HUES48 (cell line): ENCODE data around the gene LRRC27.

ENCODE experiments used
- H3K27ac ChIP-seq: one replicate; pipeline ENCODE4 v1.7.0; 2013; ENCODE audit warnings: low read depth, low read length, inconsistent platforms
- H3K27me3 ChIP-seq: 2 replicates; pipeline ENCODE4 v1.6.1; 2013; ENCODE audit warnings: mild to moderate bottlenecking, low read length; ENCODE audit not compliant: control insufficient read depth, insufficient read depth
- H3K36me3 ChIP-seq: 2 replicates; pipeline ENCODE4 v1.6.1; 2013; ENCODE audit warnings: low read length; ENCODE audit not compliant: control insufficient read depth, insufficient read depth
- H3K4me1 ChIP-seq: 2 replicates; pipeline ENCODE4 v1.6.1; 2013; ENCODE audit warnings: mild to moderate bottlenecking, low read length; ENCODE audit not compliant: control insufficient read depth, insufficient read depth
- H3K4me3 ChIP-seq: 2 replicates; pipeline ENCODE4 v1.5.1; 2013; ENCODE audit warnings: mild to moderate bottlenecking, low read depth, low read length
- H3K9ac ChIP-seq: 2 replicates; pipeline ENCODE4 v1.6.1; 2013; ENCODE audit warnings: mild to moderate bottlenecking, low read depth, low read length, moderate library complexity
- H3K9me3 ChIP-seq: 2 replicates; pipeline ENCODE4 v1.6.1; 2013; ENCODE audit warnings: low read length; ENCODE audit not compliant: control insufficient read depth, insufficient read depth

The LRRC27 gene

GRCh38 chr10:132422903-132423825 is 91.2 kb downstream of the LRRC27 start:
- Histone ChIP-seq H3K27me3 (no peaks in the 10 kb centered on the region), H3K4me3 (no peak overlapping the region), H3K4me1 (peaks cover 30% of the 10 kb centered on the region), H3K36me3 (no peaks in the 10 kb centered on the region), H3K9ac (no peak overlapping the region), H3K9me3 (no peaks in the 10 kb centered on the region), H3K27ac (no peak overlapping the region)

- no peaks in the 10 kb centered on the region for H3K9me3 ChIP-seq
- H3K27ac ChIP-seq = no peak overlapping the region
- no peak overlapping the region for H3K4me3 ChIP-seq
- no peak overlapping the region for H3K9ac ChIP-seq
- H3K27me3 ChIP-seq = no peaks in the 10 kb centered on the region
- no peaks in the 10 kb centered on the region for H3K36me3 ChIP-seq
- peaks cover 19% of the 10 kb centered on the region; the same call in 1 of the 2 replicates for H3K4me1 ChIP-seq
These were observed 92.2 kb downstream of the LRRC27 start for GRCh38 chr10:132423966-132424861.

GRCh38 chr10:132425029-132425756 is 93.2 kb downstream of the LRRC27 start:
- Histone ChIP-seq H3K27ac (no peak overlapping the region), H3K4me1 (peaks cover 13% of the 10 kb centered on the region; the same call in 1 of the 2 replicates)

GRCh38 chr10:132425757-132426155 is 93.8 kb downstream of the LRRC27 start:
- Histone ChIP-seq H3K36me3 (no peaks in the 10 kb centered on the region), H3K27me3 (no peaks in the 10 kb centered on the region), H3K27ac (no peak overlapping the region), H3K9me3 (no peaks in the 10 kb centered on the region), H3K4me1 (peaks cover 7% of the 10 kb centered on the region; the same call in 1 of the 2 replicates), H3K4me3 (no peak overlapping the region), H3K9ac (no peak overlapping the region)

More at GRCh38 chr10:132425029-132425756, 93.2 kb downstream of the LRRC27 start:
- Histone ChIP-seq H3K9me3 (no peaks in the 10 kb centered on the region), H3K36me3 (no peaks in the 10 kb centered on the region), H3K9ac (no peak overlapping the region), H3K27me3 (no peaks in the 10 kb centered on the region), H3K4me3 (no peak overlapping the region)

GRCh38 chr10:132427006-132427771 is 95.2 kb downstream of the LRRC27 start:
- no peaks in the 10 kb centered on the region for H3K27me3 ChIP-seq
- no peaks in the 10 kb centered on the region for H3K36me3 ChIP-seq
- no peaks in the 10 kb centered on the region for H3K9me3 ChIP-seq
- H3K27ac ChIP-seq = no peak overlapping the region
- H3K4me1 ChIP-seq = no peaks in the 10 kb centered on the region
- no peak overlapping the region for H3K9ac ChIP-seq
- H3K4me3 ChIP-seq = no peak overlapping the region

DNA sequence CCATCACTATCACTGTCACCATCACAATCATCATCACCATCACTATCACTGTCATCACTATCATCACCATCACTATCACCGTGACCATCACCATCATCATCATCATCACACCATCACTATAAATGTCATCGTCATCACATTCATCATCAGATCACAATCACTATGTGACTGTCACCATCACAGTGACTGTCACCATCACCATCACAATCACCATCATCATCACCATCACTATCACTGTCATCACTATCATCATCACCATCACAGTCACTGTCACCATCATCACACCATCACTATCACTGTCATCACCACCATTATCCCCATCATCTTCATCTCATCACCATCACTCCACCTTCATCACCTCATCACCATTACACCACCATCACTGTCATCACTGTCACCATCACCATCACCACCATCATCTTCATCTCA is 96.0 kb downstream of the LRRC27 start:
- no peak overlapping the region for H3K9ac ChIP-seq
- no peaks in the 10 kb centered on the region for H3K27me3 ChIP-seq
- H3K4me1 ChIP-seq = no peaks in the 10 kb centered on the region
- no peaks in the 10 kb centered on the region for H3K36me3 ChIP-seq
- no peaks in the 10 kb centered on the region for H3K9me3 ChIP-seq
- H3K4me3 ChIP-seq = no peak overlapping the region
- no peak overlapping the region for H3K27ac ChIP-seq

DNA sequence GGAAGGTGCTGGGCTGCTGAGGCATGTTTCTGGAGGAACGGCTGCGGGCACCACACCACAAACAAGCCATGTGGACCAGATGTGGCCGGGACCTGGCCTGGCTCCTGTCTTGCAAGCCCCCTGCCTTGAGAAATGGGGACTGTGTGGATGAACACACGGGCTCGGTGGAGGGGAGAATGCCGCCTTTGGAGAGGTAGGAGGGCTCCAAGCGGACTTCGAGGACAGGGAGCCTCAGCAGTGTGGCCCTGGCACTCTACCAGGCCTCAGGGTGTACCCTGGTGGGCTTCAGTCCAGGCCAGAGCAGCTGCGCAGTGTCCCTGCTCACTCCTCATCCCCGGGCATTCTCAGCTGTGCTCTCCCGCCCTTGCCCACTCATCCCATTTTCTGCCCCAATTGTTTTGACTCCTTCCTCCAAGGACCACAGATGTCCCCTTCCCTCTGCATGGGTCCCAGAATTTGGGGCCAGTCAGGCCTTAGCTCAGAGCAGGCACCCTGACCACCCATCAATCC is 96.5 kb downstream of the LRRC27 start:
- no peak overlapping the region for H3K9ac ChIP-seq
- no peak overlapping the region for H3K27ac ChIP-seq
- no peaks in the 10 kb centered on the region for H3K4me1 ChIP-seq
- no peak overlapping the region for H3K4me3 ChIP-seq
- no peaks in the 10 kb centered on the region for H3K27me3 ChIP-seq
- H3K9me3 ChIP-seq = no peaks in the 10 kb centered on the region
- H3K36me3 ChIP-seq = no peaks in the 10 kb centered on the region
